Frontal cortex (tissue), 4 donors: ENCODE data around the gene EOMES. TPM values are rescaled to one million over a fixed set of nuclear protein-coding genes. Genes with fewer than 3 reads are reported as not detected.

ENCODE experiments used
- DNase-seq, 2 donors: peaks; one replicate each; pipeline ENCODE4 v3.0.0; 2012; ENCODE audit warnings: low spot score in 2 of 2
- FAIRE-seq: peaks from 2 replicates; lab custom pipeline; 2012; peaks lifted over from hg19 to GRCh38; lab: Jason Lieb, UNC
- total RNA-seq: library from RNA; depleted of rRNA; stranded (reverse); fragments of >200 nt; gene quantifications from one replicate; pipeline ENCODE4 v1.2.3, GENCODE V29; 2014
- donor health status: control.
- donor health status: control.
- donor health status: control.

EOMES gene
- total RNA-seq, 1 donor from 2014 or later: 6.9 TPM

DNA sequence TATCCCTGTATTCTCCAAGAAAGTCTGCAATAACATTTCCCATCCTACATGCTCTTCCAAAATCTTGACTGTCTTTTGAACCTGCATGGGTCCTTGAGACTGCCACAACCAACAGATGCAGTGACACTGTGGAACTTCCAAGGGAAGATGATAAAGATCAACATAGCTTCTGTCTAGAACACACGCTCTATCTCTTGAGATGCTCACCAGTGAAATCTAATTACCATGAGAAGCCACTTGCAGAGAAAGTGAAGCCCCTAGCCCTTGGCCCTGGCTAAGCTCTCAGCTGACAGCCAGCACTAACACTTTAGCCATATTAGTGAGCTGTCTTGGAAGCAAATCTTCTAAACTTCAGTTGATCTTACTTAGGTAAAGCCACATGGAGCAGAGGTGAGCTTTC, 36.6 kb downstream of the EOMES start:
- FAIRE-seq (no peak), DNase-seq (no peak)

DNA sequence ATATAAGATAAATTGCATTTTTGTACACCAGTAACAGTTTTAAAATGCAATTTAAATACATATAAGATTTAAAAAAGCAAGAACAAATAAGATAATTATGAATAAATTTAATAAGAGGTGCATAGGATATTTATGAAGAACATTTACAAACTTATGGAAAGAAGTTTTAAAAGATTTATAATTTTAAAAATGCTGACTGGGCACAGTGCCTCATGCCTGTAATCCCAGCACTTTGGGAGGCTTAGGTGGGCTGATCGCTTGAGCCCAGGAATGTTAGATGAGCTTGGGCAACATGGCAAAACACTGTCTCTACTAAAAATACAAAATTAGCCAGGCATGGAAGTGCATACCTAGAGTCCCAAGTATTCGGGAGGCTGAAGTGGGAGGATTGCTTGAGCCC, 37.8 kb downstream of the EOMES start:
- FAIRE-seq: no peak
- DNase-seq: no peak

DNA sequence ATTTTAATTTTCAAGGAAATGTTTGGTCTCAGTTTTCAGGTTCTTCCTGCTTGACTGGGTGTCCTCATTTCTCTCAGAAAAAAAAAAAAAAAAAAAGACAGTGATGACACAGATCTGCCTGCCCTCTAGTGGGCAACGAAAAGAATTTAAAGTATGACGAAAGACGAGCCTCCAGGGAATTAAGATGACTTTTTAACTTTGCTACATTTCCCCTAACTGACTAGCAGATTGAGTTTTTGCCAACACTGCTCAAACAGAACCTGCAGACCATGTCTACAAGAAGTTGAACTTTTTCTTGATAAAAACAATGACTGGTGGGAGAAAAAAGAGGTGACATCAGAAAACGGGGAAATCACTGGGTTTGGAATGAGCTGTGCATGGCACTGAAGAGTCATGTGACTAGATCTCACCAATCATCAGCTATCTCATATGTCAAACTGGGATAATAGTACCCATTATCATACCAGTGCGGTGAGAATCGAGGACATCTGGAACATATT, 40.8 kb downstream of the EOMES start:
- DNase-seq (peak in 1 of 2 donors; percentile 58), FAIRE-seq (peak; percentile 87)

DNA sequence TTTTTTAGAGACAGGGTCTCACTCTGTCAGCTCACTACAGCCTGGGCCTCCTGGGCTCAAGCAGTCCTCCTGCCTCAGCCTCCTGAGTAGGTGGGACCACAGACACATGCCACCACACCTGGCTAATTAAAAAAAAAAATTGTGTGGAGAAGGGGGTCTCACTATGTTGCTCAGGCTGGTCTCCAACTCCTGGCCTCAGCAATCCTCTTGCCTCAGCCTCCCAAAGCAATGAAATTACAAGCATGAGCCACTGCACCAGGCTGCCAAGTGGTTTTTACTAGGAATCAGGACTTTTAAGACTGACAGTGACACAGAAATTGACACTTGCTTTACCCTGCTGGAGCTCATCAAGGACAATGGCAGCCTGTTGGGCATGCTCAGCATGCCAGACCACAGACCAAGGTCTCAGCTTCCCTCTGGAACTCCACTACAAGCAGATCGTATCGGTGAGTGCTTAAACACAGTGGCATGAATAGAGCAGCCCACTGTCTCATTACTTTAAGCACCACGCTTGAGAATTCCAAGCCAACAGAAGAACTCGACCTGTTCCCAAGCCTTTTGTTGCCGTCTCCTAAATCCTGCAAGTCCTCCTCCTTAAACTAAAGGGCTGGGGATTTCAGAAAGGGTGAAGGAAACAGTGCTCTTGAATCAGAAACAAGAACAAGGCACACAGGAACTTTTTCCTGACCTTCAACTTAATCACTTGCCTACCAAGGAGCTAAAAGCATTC, 41.4 kb downstream of the EOMES start:
- DNase-seq: no peak
- FAIRE-seq: no peak

DNA sequence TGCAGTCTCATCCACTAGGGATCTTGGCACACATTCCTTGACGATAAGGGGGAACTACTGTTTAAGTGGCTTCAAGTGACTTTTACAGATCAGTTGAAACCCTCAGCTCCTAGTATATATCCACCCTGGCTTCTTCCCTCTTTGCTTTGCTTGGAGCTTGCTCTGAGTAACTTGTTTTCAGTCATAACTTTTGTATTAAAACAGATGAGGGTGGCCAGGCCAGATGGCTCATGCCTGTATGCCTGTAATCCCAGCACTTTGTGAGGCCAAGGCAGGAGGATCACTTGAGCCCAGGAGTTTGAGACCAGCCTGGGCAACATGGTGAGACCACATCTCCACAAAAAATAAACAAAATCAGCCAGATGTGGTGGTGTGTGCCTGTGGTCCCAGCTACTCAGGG, 42.4 kb downstream of the EOMES start:
- no peak for FAIRE-seq

DNA sequence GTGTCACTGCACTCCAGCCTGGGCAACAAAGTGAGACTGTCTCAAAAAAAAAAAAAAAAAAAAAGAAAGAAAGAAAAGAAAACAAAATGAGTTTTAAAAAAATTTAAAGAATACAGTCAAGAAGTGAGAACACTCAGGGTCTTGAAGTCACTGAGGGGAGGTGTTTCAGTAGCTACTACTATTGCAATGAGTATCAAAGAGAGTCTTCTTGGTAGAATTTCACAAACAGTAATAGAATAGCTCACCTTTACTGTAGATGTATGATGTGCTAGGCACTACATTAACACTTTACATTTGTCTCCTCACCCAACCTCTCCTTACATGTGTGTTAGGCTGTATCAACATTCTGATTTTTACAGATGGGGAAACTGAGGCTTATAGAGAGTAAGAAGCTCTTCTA, 43.9 kb downstream of the EOMES start:
- no peak for FAIRE-seq
- DNase-seq: no peak

More for the DNA sequence above, 42.4 kb downstream of the EOMES start:
- DNase-seq: no peak

DNA sequence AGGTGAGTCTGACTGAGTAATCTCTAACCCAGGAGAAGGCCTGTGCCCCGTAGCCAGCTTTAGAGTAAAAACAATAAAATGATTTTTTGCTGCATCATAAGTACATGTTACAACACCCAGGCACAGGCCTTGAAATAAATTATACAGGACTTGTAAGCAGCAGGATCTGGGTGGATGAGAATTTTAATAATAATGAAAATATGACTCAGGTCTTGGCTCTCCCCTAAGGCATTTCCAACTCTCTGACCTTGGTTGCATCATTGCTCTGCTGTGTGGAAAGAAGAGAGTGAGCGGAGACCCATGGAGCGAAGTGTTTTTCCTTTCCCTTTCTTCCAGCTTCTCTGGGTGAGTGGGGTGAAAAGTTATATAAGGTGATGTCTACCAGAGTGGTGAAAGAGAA, 44.6 kb downstream of the EOMES start:
- DNase-seq: no peak
- FAIRE-seq: no peak

DNA sequence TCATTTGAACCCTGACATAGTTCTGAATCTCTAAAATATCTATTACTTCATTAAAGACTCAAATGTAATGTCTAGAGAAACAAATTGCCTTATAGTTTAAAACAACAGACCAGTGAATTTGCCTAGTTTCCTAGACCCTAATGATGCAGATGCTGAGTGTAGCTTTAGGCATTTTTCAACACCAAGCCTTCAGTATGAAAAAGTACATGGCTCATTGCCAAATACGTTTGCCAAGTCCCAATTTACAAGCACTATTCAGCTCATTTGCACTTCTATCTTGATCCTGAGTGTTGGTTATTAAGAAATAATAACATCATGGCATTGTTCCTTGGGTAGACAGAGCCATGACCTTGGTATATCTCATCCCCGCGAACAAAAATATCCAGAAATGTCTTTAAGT, 46.8 kb downstream of the EOMES start:
- no peak for FAIRE-seq
- DNase-seq: no peak

DNA sequence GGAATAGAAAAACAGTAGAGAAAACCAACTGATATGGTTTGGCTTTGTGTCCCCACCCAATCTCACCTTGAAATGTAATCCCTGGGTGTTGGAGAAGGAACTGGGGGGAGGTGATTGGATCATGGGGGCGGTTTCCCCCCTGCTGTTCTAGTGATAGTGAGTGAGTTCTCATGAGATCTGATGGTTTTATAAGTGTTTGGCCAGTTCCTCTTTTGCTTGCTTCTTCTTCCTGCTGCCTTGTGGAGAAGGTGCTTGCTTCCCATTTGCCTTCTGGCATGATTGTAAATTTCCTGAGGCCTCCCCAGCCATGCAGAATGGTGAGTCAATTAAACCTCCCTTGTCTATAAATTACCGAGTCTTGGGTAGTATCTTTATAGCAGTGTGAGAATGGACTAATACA, 48.4 kb downstream of the EOMES start:
- DNase-seq (no peak), FAIRE-seq (no peak)

DNA sequence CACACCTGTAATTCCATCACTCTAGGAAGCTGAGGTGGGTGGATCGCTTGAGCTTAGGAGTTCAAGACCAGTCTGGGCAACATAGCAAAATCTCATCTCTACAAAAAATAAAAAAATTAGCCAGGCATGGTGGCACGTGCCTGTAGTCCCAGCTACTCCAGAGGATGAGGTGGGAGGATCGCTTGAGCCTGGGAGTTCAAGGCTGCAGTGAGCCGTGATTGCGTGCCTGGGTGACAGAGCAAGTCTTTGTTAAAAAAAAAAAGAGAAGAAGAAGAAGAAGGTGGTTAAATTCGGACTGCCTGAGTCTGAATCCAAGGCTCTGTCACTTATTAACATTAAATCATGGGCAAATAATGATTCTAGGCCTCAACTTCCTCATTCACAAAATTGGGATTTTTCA, 51.0 kb downstream of the EOMES start:
- DNase-seq (no peak), FAIRE-seq (no peak)

DNA sequence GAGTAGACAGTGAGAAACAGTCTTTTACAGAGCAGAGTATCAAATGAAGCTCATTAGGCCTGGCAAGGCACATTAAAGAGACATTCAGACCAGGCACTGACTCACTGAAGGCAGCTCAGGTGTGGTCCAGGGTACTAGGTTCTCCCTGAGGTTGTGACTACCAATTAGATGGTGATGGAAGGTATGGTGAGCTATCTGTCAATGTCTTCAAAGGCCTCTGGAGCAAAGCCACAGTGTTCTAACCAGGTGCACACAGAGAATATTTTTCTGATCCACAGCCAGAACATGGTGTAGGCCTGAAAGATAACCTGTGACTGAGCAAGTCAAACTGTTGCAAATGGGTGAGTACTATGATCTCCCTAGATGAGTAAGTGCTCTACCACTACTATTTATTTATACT, 51.5 kb downstream of the EOMES start:
- FAIRE-seq (no peak), DNase-seq (no peak)

DNA sequence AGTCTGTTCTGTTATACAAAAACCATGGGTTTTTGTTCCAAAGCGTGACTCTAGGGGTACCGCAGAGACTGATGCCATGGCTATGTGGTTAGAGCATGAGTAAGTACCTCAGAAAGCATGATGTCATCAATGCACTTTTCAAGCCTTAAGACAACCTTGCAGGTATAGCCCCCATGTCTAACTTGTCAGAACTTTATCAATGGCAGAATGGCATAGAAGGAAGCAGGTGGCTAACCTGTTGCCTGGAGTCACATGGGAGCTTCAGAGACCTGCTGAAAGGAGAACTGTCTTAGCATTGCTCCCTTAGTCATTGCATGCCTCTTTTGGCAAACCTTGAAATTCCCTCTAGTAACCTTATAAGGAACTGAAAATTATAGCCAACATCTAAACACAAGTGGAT, 52.5 kb downstream of the EOMES start:
- no peak for DNase-seq
- no peak for FAIRE-seq

DNA sequence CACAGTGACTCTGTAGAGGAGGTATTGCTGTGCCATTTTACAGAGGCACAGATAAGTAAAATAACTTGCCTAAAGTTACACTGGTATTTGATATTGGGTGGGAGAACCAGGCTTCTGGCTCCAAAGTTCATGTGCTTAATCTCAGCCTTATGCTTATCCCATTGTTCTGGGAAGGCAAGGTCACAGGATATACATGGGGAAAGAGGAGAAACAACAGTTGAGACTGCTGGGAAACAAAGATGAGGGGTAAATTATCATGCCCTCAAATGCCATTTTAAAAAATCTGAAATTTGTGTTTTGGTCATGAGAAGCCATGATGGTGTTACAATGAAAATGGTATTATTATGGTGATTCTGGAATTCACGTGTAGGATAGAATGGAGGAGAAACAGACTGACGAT, 54.4 kb downstream of the EOMES start:
- FAIRE-seq (no peak), DNase-seq (no peak)

DNA sequence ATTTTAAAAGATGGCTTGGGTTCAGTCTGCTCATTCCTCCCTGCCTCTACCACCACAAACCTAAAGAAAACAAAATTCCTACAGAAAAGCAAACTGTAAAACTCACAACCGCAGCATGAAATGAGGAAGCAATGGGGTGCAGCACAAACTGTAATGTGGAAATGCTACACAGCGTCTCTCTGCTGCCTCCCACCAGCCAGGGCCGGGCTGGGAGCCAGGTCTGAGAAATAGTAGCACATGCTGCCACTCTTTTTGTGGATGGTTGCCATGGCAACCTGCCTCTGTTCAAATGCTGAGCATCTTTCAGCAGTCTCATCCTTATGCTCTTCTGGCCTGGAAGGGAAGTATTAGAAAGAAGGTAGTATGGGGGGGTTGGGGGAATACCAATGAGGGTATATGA, 55.4 kb downstream of the EOMES start:
- FAIRE-seq: no peak
- DNase-seq: peak in 1 of 2 donors; percentile 59

DNA sequence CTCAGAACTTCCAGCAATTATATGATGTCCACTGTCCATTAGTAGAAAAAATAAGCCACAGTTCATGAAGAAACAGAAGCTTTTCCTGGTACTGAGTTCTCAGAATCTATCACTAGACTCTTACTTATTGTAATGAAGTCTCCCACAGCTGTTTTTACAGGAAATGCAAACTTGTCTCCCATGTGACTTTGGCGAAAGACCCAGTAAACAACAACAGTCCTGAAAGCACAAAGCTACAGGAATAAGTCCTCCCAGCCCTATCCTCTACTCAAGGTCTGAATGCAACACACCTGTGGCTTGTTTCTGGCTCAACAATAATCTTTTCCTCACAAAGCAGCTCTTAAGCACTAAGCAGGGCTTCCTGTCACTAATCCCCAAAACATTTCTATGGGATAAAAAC, 55.9 kb downstream of the EOMES start:
- FAIRE-seq: no peak

More for the DNA sequence above, 55.9 kb downstream of the EOMES start:
- no peak for DNase-seq

Other genes with a start within 250 kb of the EOMES start
- 658 TPM for gene SLC4A7, start 237.9 kb downstream of the EOMES start, total RNA-seq